Choroid plexus epithelial cell (primary cell): ENCODE results near the gene EDC3.
"Not testable (repeated sequence)": the region's sequence is repeated elsewhere in the genome, so short reads cannot be mapped to it uniquely, and the experiment has no call there.

ENCODE experiments used
- DNase-seq: peaks from one replicate; pipeline ENCODE4 v3.0.0-alpha.2; 2010; ENCODE audit warnings: low read depth
- H3K4me3 ChIP-seq: 2 replicates; pipeline ENCODE4 v1.5.1; 2011; ENCODE audit warnings: low read depth, mild to moderate bottlenecking, control low read depth, low read length, moderate library complexity
- CTCF ChIP-seq: conservative IDR thresholded peaks from 2 replicates; pipeline ENCODE4 v1.5.1; 2011; ENCODE audit warnings: low read depth, mild to moderate bottlenecking, control low read depth, inconsistent platforms, low read length, moderate library complexity

Gene EDC3

GRCh38 chr15:74599156-74599555, 96.7 kb downstream of the EDC3 start:
- no peak for DNase-seq
- H3K4me3 ChIP-seq, result peak overlapping the region; percentile 79
- TF ChIP-seq CTCF, result no peak

GRCh38 chr15:74598126-74598842, 97.5 kb downstream of the EDC3 start:
- H3K4me3 ChIP-seq, result peak overlapping the region; percentile 79
- no peak for TF ChIP-seq CTCF
- DNase-seq, result peak; percentile 91

GRCh38 chr15:74597146-74597705, 98.6 kb downstream of the EDC3 start:
- DNase-seq, H3K4me3 ChIP-seq: not testable (repeated sequence)

- not testable (repeated sequence) for DNase-seq
These were observed 99.1 kb downstream of the EDC3 start for GRCh38 chr15:74596736-74597135.

GRCh38 chr15:74595271-74595670, 100.6 kb downstream of the EDC3 start:
- DNase-seq, result no peak
- TF ChIP-seq CTCF, result no peak
- no peak overlapping the region for H3K4me3 ChIP-seq

More at GRCh38 chr15:74596736-74597135, 99.1 kb downstream of the EDC3 start:
- not testable (repeated sequence) for H3K4me3 ChIP-seq

- H3K4me3 ChIP-seq, result no peak overlapping the region
- DNase-seq, result no peak
- TF ChIP-seq CTCF, result no peak
These were observed 101.4 kb downstream of the EDC3 start for GRCh38 chr15:74594455-74594854.

GRCh38 chr15:74593122-74593521, 102.7 kb downstream of the EDC3 start:
- no peak overlapping the region for H3K4me3 ChIP-seq
- DNase-seq, result no peak
- no peak for TF ChIP-seq CTCF

- TF ChIP-seq CTCF, result no peak
- DNase-seq, result no peak
- H3K4me3 ChIP-seq, result no peak overlapping the region
These were observed 103.6 kb downstream of the EDC3 start for GRCh38 chr15:74592222-74592621.
